Activated naive CD4-positive, alpha-beta T cell treated with anti-CD3 and anti-CD28 coated beads, Interleukin-2, amount 10 ng/mL, durations not matched to agents 7 days and 5 days (primary cell): ENCODE data around the gene KCNJ8.

Experiments used
- CTCF ChIA-PET: fragments of 350-600 bp; sonication (Branson Sonifier 250); formaldehyde crosslinking; loops from one replicate; lab custom pipeline; 2021; ENCODE audit warnings: antibody characterized with exemption; lab: Charles Lee
- DNase-seq: peaks from one replicate; pipeline ENCODE4 v3.0.0-alpha.2; 2020
- H3K27ac Mint-ChIP-seq: one replicate; pipeline ENCODE4 v1.8.0; 2021; ENCODE audit warnings: mild to moderate bottlenecking, moderate library complexity, mixed read lengths
- H3K27me3 Mint-ChIP-seq: one replicate; pipeline ENCODE4 v1.8.0; 2021; ENCODE audit warnings: mild to moderate bottlenecking, mixed read lengths
- H3K36me3 Mint-ChIP-seq: one replicate; pipeline ENCODE4 v1.8.0; 2021; ENCODE audit warnings: mixed read lengths
- H3K4me1 Mint-ChIP-seq: one replicate; pipeline ENCODE4 v1.8.0; 2021; ENCODE audit warnings: mixed read lengths
- H3K4me3 Mint-ChIP-seq: one replicate; pipeline ENCODE4 v1.8.0; 2021; ENCODE audit warnings: mild to moderate bottlenecking, moderate library complexity, mixed read lengths
- H3K9me3 Mint-ChIP-seq: one replicate; pipeline ENCODE4 v1.8.0; 2021; ENCODE audit warnings: mixed read lengths

Gene KCNJ8

GRCh38 chr12:21771311-21771710 is 3.2 kb downstream of the KCNJ8 start:
- Mint-ChIP-seq H3K4me1 (peaks cover 8% of the 10 kb centered on the region), H3K9me3 (no peaks in the 10 kb centered on the region), H3K4me3 (no peak overlapping the region), H3K36me3 (no peaks in the 10 kb centered on the region), H3K27me3 (peaks cover 31% of the 10 kb centered on the region), H3K27ac (no peak overlapping the region)
- DNase-seq = no peak
- CTCF ChIA-PET = no interaction called here

DNA sequence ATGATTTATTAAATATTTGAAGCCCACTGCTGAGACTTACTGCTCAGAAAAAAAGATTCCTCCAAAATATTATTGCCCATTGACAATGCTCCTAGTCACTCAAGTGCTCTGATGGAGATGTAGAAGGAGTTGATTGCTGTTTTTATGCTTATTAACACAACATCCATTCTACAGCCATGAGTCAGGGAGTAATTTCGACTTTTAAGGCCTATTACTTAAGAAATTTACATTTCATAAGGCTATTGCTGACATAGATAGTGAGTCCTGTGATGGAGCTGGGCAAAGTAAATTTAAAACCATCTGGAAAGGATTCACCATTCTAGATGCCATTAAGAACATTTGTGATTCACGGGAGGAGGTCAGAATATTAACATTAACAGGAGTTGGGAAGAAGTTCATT is 5.2 kb downstream of the KCNJ8 start:
- CTCF ChIA-PET = no interaction called here
- no peaks in the 10 kb centered on the region for H3K9me3 Mint-ChIP-seq
- H3K27me3 Mint-ChIP-seq = peaks cover 12% of the 10 kb centered on the region
- peaks cover 8% of the 10 kb centered on the region for H3K4me1 Mint-ChIP-seq
- no peak overlapping the region for H3K27ac Mint-ChIP-seq
- DNase-seq = no peak
- no peaks in the 10 kb centered on the region for H3K36me3 Mint-ChIP-seq
- H3K4me3 Mint-ChIP-seq = no peak overlapping the region

DNA sequence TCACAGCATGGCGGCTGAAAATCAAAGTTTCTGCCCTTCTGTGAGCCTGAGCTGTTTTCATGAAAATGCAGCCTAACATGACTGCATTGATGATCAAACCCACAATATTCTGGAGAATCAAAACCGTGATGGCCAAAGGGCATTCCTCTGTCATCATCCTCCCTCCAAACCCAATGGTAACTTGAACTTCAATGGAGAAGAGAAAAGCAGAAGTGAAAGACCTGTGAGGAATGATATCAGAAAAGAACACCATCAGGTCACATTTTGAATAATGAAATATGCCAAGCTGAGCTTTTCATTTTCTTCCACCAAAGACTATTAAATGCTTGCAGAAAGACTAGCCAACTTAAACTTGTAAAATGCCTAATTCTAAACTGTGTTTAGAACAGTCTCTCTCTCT is 8.1 kb downstream of the KCNJ8 start:
- Mint-ChIP-seq H3K27ac (no peak overlapping the region), H3K4me3 (no peak overlapping the region), H3K36me3 (no peaks in the 10 kb centered on the region), H3K9me3 (no peaks in the 10 kb centered on the region), H3K27me3 (no peaks in the 10 kb centered on the region), H3K4me1 (no peaks in the 10 kb centered on the region)
- CTCF ChIA-PET = interaction anchor here (1.2 kb wide), 1 partner anchor 223 kb away, joined by 3 read pairs; no protein-coding TSS in a partner anchor
- no peak for DNase-seq

DNA sequence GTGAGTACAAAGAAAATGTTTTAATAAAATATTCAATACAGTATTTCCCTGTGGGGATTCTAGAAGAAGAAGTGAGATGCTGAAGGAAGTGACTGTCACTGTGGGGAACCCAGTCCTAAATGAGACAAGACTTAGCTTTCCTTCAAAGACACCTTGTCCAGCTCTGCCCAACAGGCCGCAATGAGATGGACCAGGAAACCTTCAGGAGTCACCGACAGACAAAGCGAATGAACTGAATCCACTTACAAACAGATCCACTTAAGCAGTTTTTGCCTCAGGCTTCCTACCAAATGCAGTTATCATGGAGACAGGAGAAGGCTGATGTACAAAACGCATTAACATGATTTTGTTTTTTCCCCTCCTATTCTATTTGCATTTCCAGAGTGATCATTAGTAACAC is 9.6 kb downstream of the KCNJ8 start:
- Mint-ChIP-seq H3K27me3 (no peaks in the 10 kb centered on the region), H3K9me3 (no peaks in the 10 kb centered on the region), H3K27ac (no peak overlapping the region), H3K4me3 (no peak overlapping the region), H3K36me3 (no peaks in the 10 kb centered on the region), H3K4me1 (no peaks in the 10 kb centered on the region)
- CTCF ChIA-PET = no interaction called here
- no peak for DNase-seq

DNA sequence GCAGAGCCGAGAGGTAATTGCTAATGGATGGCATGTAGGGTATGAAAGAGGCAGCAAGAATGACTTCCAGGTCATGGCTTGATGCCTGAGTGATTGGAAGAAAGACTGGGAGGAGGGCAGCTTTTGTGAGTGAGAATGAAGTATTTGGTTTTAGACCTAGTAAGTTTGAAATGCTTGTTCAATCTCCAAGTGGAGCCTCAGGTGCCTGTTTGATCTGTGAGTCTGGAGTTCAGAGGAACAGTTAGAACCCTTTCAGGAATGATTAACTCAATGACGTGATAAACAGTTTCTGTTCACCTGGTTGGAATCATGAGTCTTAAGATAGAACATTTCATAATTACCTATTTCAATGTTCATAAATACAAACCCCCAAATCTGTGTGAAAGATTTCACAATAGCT is 10.4 kb downstream of the KCNJ8 start:
- H3K27me3 Mint-ChIP-seq = no peaks in the 10 kb centered on the region
- H3K4me1 Mint-ChIP-seq = no peaks in the 10 kb centered on the region
- CTCF ChIA-PET = no interaction called here
- no peak for DNase-seq
- H3K4me3 Mint-ChIP-seq = no peak overlapping the region
- H3K36me3 Mint-ChIP-seq = no peaks in the 10 kb centered on the region
- no peak overlapping the region for H3K27ac Mint-ChIP-seq
- no peaks in the 10 kb centered on the region for H3K9me3 Mint-ChIP-seq

DNA sequence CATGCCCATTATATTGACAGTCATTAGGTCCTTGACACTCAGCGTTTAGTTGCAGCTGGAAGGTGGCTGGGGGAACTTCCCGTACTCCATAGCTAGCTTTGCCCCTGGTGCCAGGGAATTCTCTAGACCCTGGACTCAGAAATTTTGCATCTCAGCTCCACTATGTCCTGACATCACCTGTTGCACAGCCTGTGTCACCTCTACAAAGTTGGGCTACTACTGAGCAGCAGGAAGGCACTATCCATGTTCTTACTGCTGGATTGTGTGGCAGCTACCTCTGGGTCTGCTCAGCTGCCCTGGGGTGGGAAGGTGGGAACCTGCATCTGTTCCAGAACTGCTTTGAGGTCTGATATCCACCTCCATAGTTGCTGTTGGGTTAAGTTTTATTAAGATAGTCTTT is 11.0 kb downstream of the KCNJ8 start:
- H3K4me3 Mint-ChIP-seq = no peak overlapping the region
- CTCF ChIA-PET = no interaction called here
- DNase-seq = no peak

GRCh38 chr12:21759737-21760136 is 14.8 kb downstream of the KCNJ8 start:
- Mint-ChIP-seq H3K9me3 (no peaks in the 10 kb centered on the region), H3K4me1 (no peaks in the 10 kb centered on the region), H3K36me3 (no peaks in the 10 kb centered on the region), H3K27ac (no peak overlapping the region), H3K4me3 (no peak overlapping the region), H3K27me3 (no peaks in the 10 kb centered on the region)
- DNase-seq = no peak
- CTCF ChIA-PET = interaction anchor here (1.0 kb wide), 1 partner anchor 32 kb away, joined by 3 read pairs; no protein-coding TSS in a partner anchor

More for the DNA sequence above, 11.0 kb downstream of the KCNJ8 start:
- Mint-ChIP-seq H3K36me3 (no peaks in the 10 kb centered on the region), H3K9me3 (no peaks in the 10 kb centered on the region), H3K4me1 (no peaks in the 10 kb centered on the region), H3K27me3 (no peaks in the 10 kb centered on the region), H3K27ac (no peak overlapping the region)

- Mint-ChIP-seq H3K9me3 (no peaks in the 10 kb centered on the region), H3K27me3 (no peaks in the 10 kb centered on the region), H3K27ac (no peak overlapping the region), H3K4me3 (no peak overlapping the region), H3K4me1 (no peaks in the 10 kb centered on the region), H3K36me3 (no peaks in the 10 kb centered on the region)
- CTCF ChIA-PET = no interaction called here
- no peak for DNase-seq
Observed at GRCh38 chr12:21757735-21758134, 16.8 kb downstream of the KCNJ8 start.

- Mint-ChIP-seq H3K36me3 (no peaks in the 10 kb centered on the region), H3K9me3 (no peaks in the 10 kb centered on the region)
Observed at GRCh38 chr12:21756699-21757098, 17.8 kb downstream of the KCNJ8 start.

DNA sequence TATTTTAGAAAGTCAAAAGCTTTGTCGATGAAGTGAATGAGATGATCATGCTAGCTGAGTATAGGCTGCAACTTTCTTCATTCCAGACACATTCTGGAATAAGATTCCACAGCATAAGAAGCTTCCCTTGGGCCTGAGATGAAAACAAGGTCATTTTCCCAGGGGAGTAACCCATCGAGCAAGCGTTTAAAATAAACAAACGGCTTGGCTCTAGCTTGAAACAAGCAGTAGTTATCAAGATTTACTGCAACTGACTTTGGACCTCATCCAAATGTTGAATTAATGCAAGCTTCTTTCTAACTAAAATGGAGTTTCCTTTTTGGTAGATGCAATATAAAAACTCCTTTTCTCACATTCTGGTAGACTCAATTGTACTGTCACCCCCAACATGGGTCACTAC is 23.0 kb downstream of the KCNJ8 start:
- CTCF ChIA-PET = no interaction called here
- no peaks in the 10 kb centered on the region for H3K9me3 Mint-ChIP-seq
- no peak for DNase-seq
- no peak overlapping the region for H3K27ac Mint-ChIP-seq
- H3K4me3 Mint-ChIP-seq = no peak overlapping the region
- H3K4me1 Mint-ChIP-seq = no peaks in the 10 kb centered on the region
- no peaks in the 10 kb centered on the region for H3K36me3 Mint-ChIP-seq
- no peaks in the 10 kb centered on the region for H3K27me3 Mint-ChIP-seq

More at GRCh38 chr12:21756699-21757098, 17.8 kb downstream of the KCNJ8 start:
- CTCF ChIA-PET = no interaction called here
- DNase-seq = no peak
- H3K4me1 Mint-ChIP-seq = no peaks in the 10 kb centered on the region
- H3K4me3 Mint-ChIP-seq = no peak overlapping the region
- H3K27me3 Mint-ChIP-seq = no peaks in the 10 kb centered on the region
- no peak overlapping the region for H3K27ac Mint-ChIP-seq

DNA sequence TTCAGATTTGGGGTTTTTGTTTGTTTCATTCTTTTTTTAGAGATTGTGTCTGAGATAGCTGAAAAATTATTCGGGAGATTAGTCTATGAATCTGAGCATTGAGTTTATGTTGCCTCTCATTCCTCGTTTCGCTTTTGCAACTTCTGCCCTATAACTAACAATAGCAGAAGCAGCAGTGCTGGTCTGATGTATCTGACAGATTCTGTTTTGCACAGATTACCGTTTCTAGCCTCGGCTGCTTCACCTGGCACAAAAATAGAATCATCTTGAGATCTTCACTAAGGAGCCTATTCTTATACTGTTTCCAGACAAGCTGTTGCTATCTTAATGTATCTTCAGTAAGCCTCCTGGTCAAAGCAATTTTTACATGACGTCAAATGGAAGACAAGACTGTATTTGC is 29.2 kb downstream of the KCNJ8 start:
- CTCF ChIA-PET = interaction anchor here (0.6 kb wide), 1 partner anchor 1968 kb away, joined by 3 read pairs; no protein-coding TSS in a partner anchor
- Mint-ChIP-seq H3K36me3 (no peaks in the 10 kb centered on the region), H3K9me3 (no peaks in the 10 kb centered on the region), H3K27me3 (no peaks in the 10 kb centered on the region), H3K27ac (no peak overlapping the region), H3K4me1 (no peaks in the 10 kb centered on the region), H3K4me3 (no peak overlapping the region)
- DNase-seq = no peak

DNA sequence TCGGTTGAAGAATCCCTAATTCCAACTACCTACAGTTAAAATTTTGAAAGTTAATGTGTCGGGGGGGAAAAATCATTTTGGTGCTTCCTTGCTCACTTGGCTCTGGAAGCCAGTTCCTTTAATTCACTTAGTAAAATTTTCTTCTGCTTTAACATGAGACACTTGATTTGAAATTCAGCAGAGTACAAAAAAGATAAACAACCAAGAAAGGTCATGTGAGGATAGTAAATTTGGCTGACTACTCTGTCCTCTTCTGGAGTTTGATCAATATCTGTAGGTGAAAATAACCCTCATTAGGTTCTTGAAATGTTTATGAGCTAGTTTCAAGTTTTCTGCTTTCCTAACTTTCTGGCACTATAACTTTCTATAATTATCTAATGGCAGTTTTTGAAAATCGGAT is 43.4 kb downstream of the KCNJ8 start:
- CTCF ChIA-PET = no interaction called here
- Mint-ChIP-seq H3K9me3 (no peaks in the 10 kb centered on the region), H3K36me3 (no peaks in the 10 kb centered on the region), H3K27ac (no peak overlapping the region), H3K27me3 (peaks cover 3% of the 10 kb centered on the region), H3K4me1 (no peaks in the 10 kb centered on the region), H3K4me3 (no peak overlapping the region)
- DNase-seq = no peak

GRCh38 chr12:21725731-21726130 is 48.8 kb downstream of the KCNJ8 start:
- H3K9me3 Mint-ChIP-seq = no peaks in the 10 kb centered on the region
- no peaks in the 10 kb centered on the region for H3K36me3 Mint-ChIP-seq
- H3K4me1 Mint-ChIP-seq = no peaks in the 10 kb centered on the region
- peaks cover 3% of the 10 kb centered on the region for H3K27me3 Mint-ChIP-seq
- no peak overlapping the region for H3K27ac Mint-ChIP-seq
- no peak overlapping the region for H3K4me3 Mint-ChIP-seq
- CTCF ChIA-PET = interaction anchor here (1.1 kb wide), 1 partner anchor 9 kb away, joined by 3 read pairs; no protein-coding TSS in a partner anchor
- DNase-seq = no peak

- CTCF ChIA-PET = no interaction called here
- Mint-ChIP-seq H3K4me1 (no peaks in the 10 kb centered on the region), H3K4me3 (no peak overlapping the region), H3K27ac (no peak overlapping the region), H3K27me3 (no peaks in the 10 kb centered on the region), H3K36me3 (no peaks in the 10 kb centered on the region), H3K9me3 (no peaks in the 10 kb centered on the region)
- no peak for DNase-seq
Observed at GRCh38 chr12:21718944-21719650, 55.4 kb downstream of the KCNJ8 start.

DNA sequence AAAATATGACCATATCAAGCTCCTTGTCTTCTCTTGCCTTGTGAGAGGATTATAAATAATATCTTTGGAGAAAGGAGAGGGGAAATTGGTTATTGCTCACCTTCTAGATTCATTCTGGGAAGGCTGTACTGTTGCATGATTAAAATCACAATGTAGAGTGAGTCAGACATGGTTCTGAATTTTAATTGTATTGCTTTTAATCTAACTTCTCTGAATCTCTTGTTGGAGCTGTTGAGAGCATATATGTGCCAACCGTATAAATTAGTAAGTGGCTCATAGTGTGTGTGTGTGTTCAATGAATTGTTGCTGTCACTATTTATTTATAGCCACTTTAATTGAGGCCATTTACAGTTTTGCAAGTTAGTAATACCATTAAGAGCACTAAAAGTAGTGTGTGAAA is 56.1 kb downstream of the KCNJ8 start:
- no peaks in the 10 kb centered on the region for H3K9me3 Mint-ChIP-seq

More for the DNA sequence above, 56.1 kb downstream of the KCNJ8 start:
- no peak for DNase-seq
- no peaks in the 10 kb centered on the region for H3K27me3 Mint-ChIP-seq
- H3K4me3 Mint-ChIP-seq = no peak overlapping the region
- CTCF ChIA-PET = no interaction called here
- no peaks in the 10 kb centered on the region for H3K4me1 Mint-ChIP-seq
- H3K27ac Mint-ChIP-seq = no peak overlapping the region
- no peaks in the 10 kb centered on the region for H3K36me3 Mint-ChIP-seq
